Stomach (tissue), 9 donors: ENCODE data around the gene CNDP1. TPM values are rescaled to one million over a fixed set of nuclear protein-coding genes. Genes with fewer than 3 reads are reported as not detected.

Source experiments
- DNase-seq, 2 donors: peaks; one replicate each; pipeline versions ENCODE4 v3.0.0 to v3.0.0-alpha.2; 2013 to 2019
- H3K27ac ChIP-seq, 5 donors: fragments of 200-600 bp in 4 of 5; sonication (generic) in 4 of 5; one replicate each; pipeline ENCODE4 v1.5.1; 2013 to 2019; ENCODE audit warnings: mild to moderate bottlenecking in 1 of 5, moderate library complexity in 1 of 5
- H3K27me3 ChIP-seq, 3 donors: fragments of 200-600 bp; sonication (generic); one replicate each; pipeline ENCODE4 v1.5.1; 2017 to 2019; ENCODE audit warnings: mixed run types in 1 of 3
- H3K36me3 ChIP-seq, 4 donors: fragments of 200-600 bp; sonication (generic); 1 replicate in 3 of 4; 2 replicates in 1 of 4; pipeline ENCODE4 v1.5.1; 2016 to 2019
- H3K4me1 ChIP-seq, 4 donors: fragments of 200-600 bp; sonication (generic); one replicate each; pipeline ENCODE4 v1.5.1; 2016 to 2019
- H3K4me3 ChIP-seq, 4 donors: fragments of 200-600 bp; sonication (generic) in 3 of 4; one replicate each; pipeline ENCODE4 v1.5.1; 2016 to 2019; ENCODE audit warnings: mild to moderate bottlenecking in 1 of 4
- H3K9me3 ChIP-seq, 4 donors: fragments of 200-600 bp; sonication (generic); one replicate each; pipeline ENCODE4 v1.5.1; 2016 to 2019
- EP300 ChIP-seq: sonication (generic); formaldehyde crosslinking; IDR thresholded peaks from one replicate; pipeline ENCODE4 v1.6.1; 2017; ENCODE audit warnings: antibody characterized with exemption
- POLR2A ChIP-seq, 4 donors: fragments of 450-650 bp; IDR thresholded peaks; one replicate each; pipeline ENCODE4 v1.6.1; 2016; ENCODE audit warnings: antibody characterized with exemption in 4 of 4, control low read depth in 2 of 4, mild to moderate bottlenecking in 1 of 4, moderate library complexity in 1 of 4
- POLR2AphosphoS5 ChIP-seq, 3 donors: sonication (generic); formaldehyde crosslinking; IDR thresholded peaks; one replicate each; pipeline ENCODE4 v1.6.1; 2016; ENCODE audit warnings: antibody characterized with exemption in 3 of 3
- WGBS, 5 donors: extraction: QIAGEN DNeasy Blood & Tissue Kit in 3 of 5; methylation state at CpG; one replicate each; pipeline versions ENCODE4 v1.1.5 to v1.1.7; 2013 to 2018; 5-methylcytosine and 5-hydroxymethylcytosine counted together
- intact Hi-C: fragments of 100-400 bp; cut with DNase I; formaldehyde crosslinking; loops from one replicate; pipeline ENCODE4 v1.15.1; 2023; ENCODE audit warnings: low total_unique reads
- polyA plus RNA-seq, 3 donors: library from polyadenylated mRNA; stranded (reverse); fragments of 200-250 nt; gene quantifications; one replicate each; pipeline ENCODE4 v1.2.3, GENCODE V29; 2013
- total RNA-seq, 5 donors: library from RNA; depleted of rRNA; stranded (reverse); fragments of >200 nt; gene quantifications; one replicate each; pipeline versions ENCODE4 v1.1.0 to v1.2.3, GENCODE V29; 2014 to 2016
- TF ChIP-seq, protein P1 (sequence below), 7 experiments: fragments of 450-650 bp in 4 of 7; fragments of 200-600 bp in 3 of 7; sonication (generic) in 3 of 7; IDR thresholded peaks; one replicate each; pipeline ENCODE4 v1.5.1; 2016 to 2019; ENCODE audit warnings: antibody characterized with exemption in 7 of 7, control low read depth in 2 of 7, mild to moderate bottlenecking in 1 of 7
- donor health status: healthy with polysubstance abuse.
- donor health status: Bipolar disorder and iron deficiency.
- donor health status: healthy.

The CNDP1 gene
- total and polyA plus RNA-seq, 8 donors, result 0.13 to 0.72 (median 0.50) TPM; not detected in 5

DNA sequence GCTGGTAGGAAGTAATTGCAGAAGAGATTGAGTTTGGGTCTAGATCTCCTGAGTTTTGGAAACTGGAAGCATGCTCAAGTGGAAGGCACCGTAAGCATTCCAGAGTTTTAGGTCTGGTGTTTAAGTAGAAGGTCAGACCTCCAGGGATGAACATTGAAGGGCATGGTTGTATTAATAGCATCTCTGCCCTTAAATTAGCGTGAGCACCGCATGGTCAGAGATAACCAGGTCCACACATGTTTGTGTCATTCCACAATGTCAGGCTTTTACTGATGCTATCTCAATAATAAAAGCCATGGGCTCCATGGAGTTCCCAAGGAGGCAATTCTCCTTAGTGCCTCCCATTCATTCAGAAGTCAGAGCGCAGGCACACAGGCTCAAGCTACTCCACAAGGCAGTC lies 35.1 kb downstream of the CNDP1 start:
- Histone ChIP-seq H3K9me3 (peaks cover 0 to 6% (median 3%) of the 10 kb centered on the region in 4 donors), H3K27me3 (no peaks in the 10 kb centered on the region), H3K36me3 (no peaks in the 10 kb centered on the region), H3K27ac (no peak overlapping the region), H3K4me3 (no peak overlapping the region), H3K4me1 (peaks cover 0 to 3% (median 0%) of the 10 kb centered on the region in 4 donors)
- no peak for TF ChIP-seq POLR2AphosphoS5 (IDR thresholded peaks at IDR 0.05)
- no peak for TF ChIP-seq EP300
- TF ChIP-seq, protein P1, sequence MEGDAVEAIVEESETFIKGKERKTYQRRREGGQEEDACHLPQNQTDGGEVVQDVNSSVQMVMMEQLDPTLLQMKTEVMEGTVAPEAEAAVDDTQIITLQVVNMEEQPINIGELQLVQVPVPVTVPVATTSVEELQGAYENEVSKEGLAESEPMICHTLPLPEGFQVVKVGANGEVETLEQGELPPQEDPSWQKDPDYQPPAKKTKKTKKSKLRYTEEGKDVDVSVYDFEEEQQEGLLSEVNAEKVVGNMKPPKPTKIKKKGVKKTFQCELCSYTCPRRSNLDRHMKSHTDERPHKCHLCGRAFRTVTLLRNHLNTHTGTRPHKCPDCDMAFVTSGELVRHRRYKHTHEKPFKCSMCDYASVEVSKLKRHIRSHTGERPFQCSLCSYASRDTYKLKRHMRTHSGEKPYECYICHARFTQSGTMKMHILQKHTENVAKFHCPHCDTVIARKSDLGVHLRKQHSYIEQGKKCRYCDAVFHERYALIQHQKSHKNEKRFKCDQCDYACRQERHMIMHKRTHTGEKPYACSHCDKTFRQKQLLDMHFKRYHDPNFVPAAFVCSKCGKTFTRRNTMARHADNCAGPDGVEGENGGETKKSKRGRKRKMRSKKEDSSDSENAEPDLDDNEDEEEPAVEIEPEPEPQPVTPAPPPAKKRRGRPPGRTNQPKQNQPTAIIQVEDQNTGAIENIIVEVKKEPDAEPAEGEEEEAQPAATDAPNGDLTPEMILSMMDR (IDR thresholded peaks at IDR 0.05), result no peak
- no peak for TF ChIP-seq POLR2A (IDR thresholded peaks at IDR 0.05)
- DNase-seq, result no peak
- WGBS, 5 donors, result 90 to 94% (median 90%) methylated on average over 4 of the region's 4 CpGs
- intact Hi-C loops, result no loop called here

DNA sequence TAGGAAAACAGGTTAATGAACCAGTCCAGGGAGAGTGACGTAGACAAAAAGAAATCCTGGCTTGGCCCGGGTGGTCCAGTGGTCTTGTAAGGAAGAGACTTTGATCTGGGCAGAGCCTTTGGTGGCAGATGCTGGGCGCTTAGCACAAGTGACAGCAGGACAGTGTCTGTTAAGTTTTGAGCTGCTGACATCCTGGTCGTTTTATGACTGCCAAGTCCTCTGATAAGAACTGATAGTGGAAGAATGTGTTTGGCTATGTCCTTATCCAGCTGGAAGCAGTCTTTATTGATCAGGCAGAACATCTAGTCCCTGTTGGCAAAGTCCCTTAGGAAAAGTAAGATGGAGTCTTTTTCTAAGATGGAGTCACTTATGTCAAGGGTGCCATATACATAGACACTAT lies 36.0 kb downstream of the CNDP1 start:
- intact Hi-C loops, result no loop called here
- H3K27ac ChIP-seq, result no peak overlapping the region
- peaks cover 0 to 6% (median 3%) of the 10 kb centered on the region in 4 donors for H3K9me3 ChIP-seq
- TF ChIP-seq, protein P1 (IDR thresholded peaks at IDR 0.05), result no peak
- no peak for TF ChIP-seq EP300
- TF ChIP-seq POLR2A (IDR thresholded peaks at IDR 0.05), result no peak
- TF ChIP-seq POLR2AphosphoS5 (IDR thresholded peaks at IDR 0.05), result no peak
- no peak overlapping the region for H3K4me3 ChIP-seq
- 47 to 68% (median 64%) methylated on average over 4 of the region's 4 CpGs for WGBS, 5 donors
- H3K36me3 ChIP-seq, result no peaks in the 10 kb centered on the region
- no peaks in the 10 kb centered on the region for H3K27me3 ChIP-seq
- no peaks in the 10 kb centered on the region for H3K4me1 ChIP-seq
- no peak for DNase-seq

DNA sequence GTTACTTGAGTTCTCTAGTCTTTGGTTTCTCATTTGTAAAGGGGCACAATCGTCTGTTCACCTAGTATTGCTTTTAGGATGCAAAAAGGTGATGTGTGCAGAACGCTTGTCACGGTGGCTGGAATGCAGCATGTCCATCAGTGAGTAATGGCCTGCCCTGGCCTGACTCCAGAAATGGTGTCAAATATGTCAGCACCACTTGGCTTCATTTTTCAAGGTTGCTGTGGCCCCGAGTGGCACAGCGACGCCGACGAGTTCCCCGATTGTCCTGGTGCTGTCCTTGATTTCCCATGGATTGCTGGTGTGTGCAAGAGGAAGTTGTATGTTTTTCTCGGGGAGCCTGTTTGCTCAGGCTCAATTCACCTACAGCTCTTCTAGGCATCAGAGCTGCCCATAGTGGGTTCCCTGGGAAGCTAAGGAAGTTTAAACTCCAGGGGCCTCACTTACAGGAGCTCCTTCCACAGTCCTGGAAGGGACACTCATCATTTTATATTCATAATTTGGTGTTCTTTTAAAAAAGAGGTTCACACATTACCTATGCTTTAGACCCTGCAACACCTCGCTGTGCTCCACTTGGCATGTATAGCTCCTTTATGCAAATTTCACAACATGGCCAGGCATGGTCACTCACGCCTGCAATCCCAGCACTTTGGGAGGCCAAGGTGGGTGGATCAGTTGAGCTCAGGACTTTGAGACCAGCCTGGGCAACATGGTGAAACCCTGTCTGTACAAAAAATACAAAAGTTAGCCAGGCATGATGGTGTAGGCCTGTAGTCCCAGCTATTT lies 37.8 kb downstream of the CNDP1 start:
- no peak for DNase-seq
- Histone ChIP-seq H3K27me3 (no peaks in the 10 kb centered on the region), H3K36me3 (no peaks in the 10 kb centered on the region), H3K9me3 (no peaks in the 10 kb centered on the region), H3K4me3 (no peak overlapping the region), H3K4me1 (no peaks in the 10 kb centered on the region), H3K27ac (no peak overlapping the region)
- WGBS, 5 donors, result 81 to 89% (median 87%) methylated on average over 12 of the region's 12 CpGs
- intact Hi-C loops, result no loop called here
- TF ChIP-seq POLR2A (IDR thresholded peaks at IDR 0.05) (no peak), EP300 (no peak), POLR2AphosphoS5 (IDR thresholded peaks at IDR 0.05) (no peak)
- TF ChIP-seq, protein P1 (IDR thresholded peaks at IDR 0.05), result no peak

DNA sequence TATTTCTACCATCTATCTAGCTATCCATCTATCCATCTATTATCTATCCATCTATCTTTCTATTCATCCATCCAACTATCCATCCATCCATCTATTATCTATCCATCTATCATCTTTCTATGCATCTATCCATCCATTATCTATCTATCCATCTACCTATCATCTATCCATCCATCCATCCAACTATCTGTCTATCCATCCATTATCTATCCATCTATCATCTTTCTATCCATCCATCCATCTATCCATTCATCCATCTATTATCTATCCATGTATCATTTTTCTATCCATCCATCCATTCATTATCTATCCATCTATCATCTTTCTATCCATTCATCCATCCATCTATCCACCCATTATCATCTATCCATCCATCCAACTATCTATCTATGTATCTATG lies 38.8 kb downstream of the CNDP1 start:
- Histone ChIP-seq H3K9me3 (no peaks in the 10 kb centered on the region), H3K36me3 (no peaks in the 10 kb centered on the region), H3K4me1 (no peaks in the 10 kb centered on the region), H3K27me3 (no peaks in the 10 kb centered on the region), H3K27ac (no peak overlapping the region), H3K4me3 (no peak overlapping the region)
- TF ChIP-seq POLR2A (IDR thresholded peaks at IDR 0.05) (no peak), EP300 (no peak), POLR2AphosphoS5 (IDR thresholded peaks at IDR 0.05) (no peak)
- TF ChIP-seq, protein P1 (IDR thresholded peaks at IDR 0.05), result no peak
- intact Hi-C loops, result no loop called here
- no peak for DNase-seq
